ENCODE results near the gene PLEKHA1.

DNA sequence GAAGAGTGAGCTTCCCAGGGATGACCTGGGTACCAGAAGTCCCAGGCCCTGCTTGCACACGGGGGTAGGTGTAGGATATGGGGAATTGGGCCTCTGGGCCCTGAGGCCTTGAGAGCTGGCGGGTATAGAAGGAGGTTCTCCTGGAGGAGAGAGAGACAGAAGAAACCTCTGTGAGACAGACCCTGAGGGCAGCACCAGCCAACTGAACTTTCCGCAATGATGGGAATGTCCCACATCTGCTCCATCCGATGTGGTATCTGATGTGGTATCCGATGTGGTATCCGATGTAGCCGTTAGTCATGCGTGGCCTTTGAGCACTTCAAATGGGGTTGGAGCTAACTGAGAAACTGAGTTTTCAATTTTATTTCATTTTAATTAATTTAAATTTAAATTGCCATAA, 30.6 kb upstream of the PLEKHA1 start:
- TF ChIP-seq TAF1 (CRISPR knock-in tag; IDR thresholded peaks at IDR 0.05) (no peak), PHF8 (CRISPR knock-in tag; IDR thresholded peaks at IDR 0.05) (no peak), EZH2 (conservative IDR thresholded peaks at IDR 0.05; ENCODE audit: low read depth, low read length) (no peak), ZNF737 (CRISPR knock-in tag; IDR thresholded peaks at IDR 0.05; ENCODE audit: borderline replicate concordance) (no peak), ZBTB42 (CRISPR knock-in tag; IDR thresholded peaks at IDR 0.05) (no peak), ZNF563 (CRISPR knock-in tag; IDR thresholded peaks at IDR 0.05) (no peak), KLF16 (CRISPR knock-in tag; IDR thresholded peaks at IDR 0.05) (no peak), GFI1 (CRISPR knock-in tag; IDR thresholded peaks at IDR 0.05; ENCODE audit: borderline replicate concordance) (no peak)
- TF ChIP-seq, protein P1, sequence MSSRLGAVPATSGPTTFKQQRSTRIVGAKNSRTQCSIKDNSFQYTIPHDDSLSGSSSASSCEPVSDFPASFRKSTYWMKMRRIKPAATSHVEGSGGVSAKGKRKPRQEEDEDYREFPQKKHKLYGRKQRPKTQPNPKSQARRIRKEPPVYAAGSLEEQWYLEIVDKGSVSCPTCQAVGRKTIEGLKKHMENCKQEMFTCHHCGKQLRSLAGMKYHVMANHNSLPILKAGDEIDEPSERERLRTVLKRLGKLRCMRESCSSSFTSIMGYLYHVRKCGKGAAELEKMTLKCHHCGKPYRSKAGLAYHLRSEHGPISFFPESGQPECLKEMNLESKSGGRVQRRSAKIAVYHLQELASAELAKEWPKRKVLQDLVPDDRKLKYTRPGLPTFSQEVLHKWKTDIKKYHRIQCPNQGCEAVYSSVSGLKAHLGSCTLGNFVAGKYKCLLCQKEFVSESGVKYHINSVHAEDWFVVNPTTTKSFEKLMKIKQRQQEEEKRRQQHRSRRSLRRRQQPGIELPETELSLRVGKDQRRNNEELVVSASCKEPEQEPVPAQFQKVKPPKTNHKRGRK (CRISPR knock-in tag; IDR thresholded peaks at IDR 0.05), result no peak
